SK-N-SH (cell line): ENCODE measurements around the gene NAT9. TPM values are rescaled to one million over a fixed set of nuclear protein-coding genes. Genes with fewer than 3 reads are reported as not detected.

Experiments used
- CTCF ChIP-seq: fragments of 200-600 bp; sonication (generic); IDR thresholded peaks from 2 replicates; pipeline ENCODE4 v1.6.1; 2017; ENCODE audit warnings: antibody characterized with exemption, mild to moderate bottlenecking, moderate library complexity
- ELF1 ChIP-seq: IDR thresholded peaks from 2 replicates; pipeline ENCODE4 v1.4.0; 2012
- EP300 ChIP-seq, 2 experiments: IDR thresholded peaks; 2 replicates each; pipeline versions ENCODE4 v1.4.0 to v1.6.1; 2012; ENCODE audit warnings: borderline replicate concordance in 1 of 2, low read depth in 1 of 2, low read length in 1 of 2
- EZH2phosphoT487 ChIP-seq: fragments of 200-600 bp; sonication (generic); IDR thresholded peaks from 2 replicates; pipeline ENCODE4 v1.6.1; 2017; ENCODE audit warnings: low read depth, mixed run types, mild to moderate bottlenecking, antibody characterized with exemption, moderate library complexity, borderline replicate concordance
- FOSL2 ChIP-seq: IDR thresholded peaks from 2 replicates; pipeline ENCODE4 v1.4.0; 2012; ENCODE audit warnings: low read depth, mild to moderate bottlenecking, moderate library complexity, borderline replicate concordance
- GATA2 ChIP-seq: sonication (generic); formaldehyde crosslinking; IDR thresholded peaks from 2 replicates; pipeline ENCODE4 v1.5.0; 2020; ENCODE audit warnings: mild to moderate bottlenecking, missing genetic modification reagents
- IRF3 ChIP-seq: fragments of 150-350 bp; IDR thresholded peaks from 2 replicates; pipeline ENCODE4 v1.6.1; 2016; ENCODE audit warnings: mild to moderate bottlenecking, low read depth, low read length
- MAX ChIP-seq: IDR thresholded peaks from 2 replicates; pipeline ENCODE4 v1.4.0; 2012; ENCODE audit warnings: low read depth
- MEF2A ChIP-seq: IDR thresholded peaks from 2 replicates; pipeline ENCODE4 v1.4.0; 2012; ENCODE audit warnings: low read depth, borderline replicate concordance
- NRF1 ChIP-seq: IDR thresholded peaks from 2 replicates; pipeline ENCODE4 v1.6.1; 2012; ENCODE audit warnings: low read depth, mild to moderate bottlenecking, low read length
- RAD21 ChIP-seq: IDR thresholded peaks from 2 replicates; pipeline ENCODE4 v1.6.1; 2012; ENCODE audit warnings: mild to moderate bottlenecking, low read length
- RCOR1 ChIP-seq: fragments of 150-350 bp; IDR thresholded peaks from 2 replicates; pipeline ENCODE4 v1.6.1; 2017; ENCODE audit warnings: antibody characterized with exemption, low read length
- RFX5 ChIP-seq: IDR thresholded peaks from 2 replicates; pipeline ENCODE4 v1.6.1; 2012; ENCODE audit warnings: mild to moderate bottlenecking, improper control_type of control experiment, low read length
- RXRA ChIP-seq: IDR thresholded peaks from 2 replicates; pipeline ENCODE4 v1.4.0; 2012; ENCODE audit warnings: low read depth, mild to moderate bottlenecking, borderline replicate concordance
- SMC3 ChIP-seq: IDR thresholded peaks from 2 replicates; pipeline ENCODE4 v1.6.1; 2012; ENCODE audit warnings: low read depth, low read length, improper control_type of control experiment
- TAF1 ChIP-seq: IDR thresholded peaks from 2 replicates; pipeline ENCODE4 v1.6.1; 2012; ENCODE audit warnings: low read depth, mild to moderate bottlenecking, low read length, moderate library complexity, borderline replicate concordance
- USF1 ChIP-seq: IDR thresholded peaks from 2 replicates; pipeline ENCODE4 v1.4.0; 2012; ENCODE audit warnings: low read depth, borderline replicate concordance
- USF2 ChIP-seq: fragments of 150-350 bp; IDR thresholded peaks from 2 replicates; pipeline ENCODE4 v1.6.1; 2017; ENCODE audit warnings: antibody characterized with exemption, low read length, low read depth, borderline replicate concordance
- polyA plus RNA-seq, 3 experiments: library from polyadenylated mRNA; depleted of rRNA; stranded (reverse); fragments of >200 nt; gene quantifications; 2 replicates each; pipeline ENCODE4 v1.2.3, GENCODE V29; 2012

Gene NAT9
- polyA plus RNA-seq, 1 of the 3 experiments (the other 2 are of a cell fraction): 117 TPM

GRCh38 chr17:74748529-74749278 is 27.4 kb downstream of the NAT9 start, which contains the start of gene NHERF1 (continued):
- TF ChIP-seq CTCF: peak; percentile 36
- TF ChIP-seq SMC3: peak; percentile 52
- TF ChIP-seq EP300 (IDR thresholded peaks at IDR 0.05; ENCODE audit: borderline replicate concordance in 1 of 2, low read depth in 1 of 2, low read length in 1 of 2): peak in 1 of 2 experiments; percentile 30; a peak in 1 of 4 replicates
- 0 out of 2 replicates have a peak, but pooled peaks have one; percentile 13 for TF ChIP-seq MAX
- TF ChIP-seq GATA2: no peak
- peak; percentile 9; the same call in 1 of the 2 replicates for TF ChIP-seq RCOR1
- TF ChIP-seq USF2: no peak
- TF ChIP-seq NRF1: no peak
- TF ChIP-seq RFX5: no peak
- no peak for TF ChIP-seq RXRA
- TF ChIP-seq EZH2phosphoT487: no peak
- no peak for TF ChIP-seq MEF2A
- TF ChIP-seq FOSL2: no peak
- TF ChIP-seq RAD21: peak; percentile 54
- peak; percentile 33; the same call in 1 of the 2 replicates for TF ChIP-seq IRF3
- no peak for TF ChIP-seq ELF1
- TF ChIP-seq TAF1: peak; percentile 99
- TF ChIP-seq USF1: no peak
- TF ChIP-seq, all 33 proteins: peak for 16
